Measurements from ENCODE around the gene RAB19.

DNA sequence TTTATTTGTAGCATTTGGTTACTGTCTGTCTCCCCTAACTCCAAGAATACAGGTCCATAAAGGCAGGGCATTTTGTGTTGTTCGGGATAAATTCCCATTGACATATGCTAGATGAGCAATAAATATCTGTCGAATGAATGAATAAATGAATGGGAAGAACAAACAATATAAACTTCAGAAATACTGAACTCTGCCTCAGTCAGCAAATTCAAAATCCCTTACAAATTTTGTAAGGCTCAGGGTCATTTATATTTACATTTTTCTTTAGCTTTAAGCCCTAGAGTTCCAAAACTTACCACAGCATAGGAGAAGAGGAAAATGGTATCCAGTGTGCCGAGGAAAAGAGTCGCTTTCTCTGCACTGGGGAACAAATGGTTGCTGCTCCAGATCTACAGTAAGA, 34.6 kb upstream of the RAB19 start:
- TF ChIP-seq EP300 (IDR thresholded peaks at IDR 0.05) (no peak), POLR2A (IDR thresholded peaks at IDR 0.05) (no peak), CTCF (IDR thresholded peaks at IDR 0.05) (no peak)
